B cell (primary cell): ENCODE measurements around the gene RFPL2. TPM values are rescaled to one million over a fixed set of nuclear protein-coding genes. Genes with fewer than 3 reads are reported as not detected.

Experiments
- ATAC-seq: fragments of 200-7000 bp; cut with Tn5 transposase; one replicate; pipeline ENCODE4 v1.10.0; 2021; ENCODE audit warnings: low read depth, mild to moderate bottlenecking, moderate number of reproducible peaks, moderate library complexity
- CTCF ChIA-PET: fragments of 350-600 bp; sonication (Branson Sonifier 250); formaldehyde crosslinking; loops from one replicate; lab custom pipeline; 2021; ENCODE audit warnings: antibody characterized with exemption, inconsistent platforms; lab: Charles Lee
- POLR2A ChIA-PET: fragments of 350-600 bp; sonication (Branson Sonifier 250); formaldehyde crosslinking; loops from one replicate; lab custom pipeline; 2021; ENCODE audit warnings: antibody characterized with exemption; lab: Charles Lee
- DNase-seq: peaks from one replicate; pipeline ENCODE4 v3.0.0; 2013
- H2AFZ ChIP-seq: 2 replicates; pipeline ENCODE4 v1.6.1; 2012; ENCODE audit warnings: mild to moderate bottlenecking, low read depth, low read length; ENCODE audit not compliant: insufficient read depth, poor library complexity, severe bottlenecking
- H3K27ac ChIP-seq, 2 donors: 1 replicate in 1 of 2; 2 replicates in 1 of 2; pipeline ENCODE4 v1.5.1; 2012 to 2013; ENCODE audit warnings: low read length in 2 of 2, mild to moderate bottlenecking in 2 of 2, moderate library complexity in 1 of 2
- H3K27me3 ChIP-seq, 4 experiments: fragments of 200-600 bp in 1 of 4; sonication (generic) in 1 of 4; replicated peaks in 1 of 4; 1 replicate in 2 of 4; 2 replicates in 2 of 4; pipeline versions ENCODE4 v1.6.1 to v1.7.0; 2013 to 2016; ENCODE audit warnings: low read length in 3 of 4, mild to moderate bottlenecking in 2 of 4, mixed read lengths in 1 of 4, moderate library complexity in 1 of 4; ENCODE audit not compliant: insufficient read depth in 4 of 4, control insufficient read depth in 3 of 4; ENCODE audit errors: control extremely low read depth in 1 of 4
- H3K36me3 ChIP-seq, 2 experiments: replicated peaks in 1 of 2; 1 replicate in 1 of 2; 2 replicates in 1 of 2; pipeline versions ENCODE4 v1.6.1 to v1.7.1; 2013; ENCODE audit warnings: low read length in 1 of 2; ENCODE audit not compliant: insufficient read depth in 2 of 2, control insufficient read depth in 1 of 2; ENCODE audit errors: control extremely low read depth in 1 of 2, extremely low read depth in 1 of 2
- H3K4me1 ChIP-seq, 2 donors: fragments of 200-600 bp in 1 of 2; sonication (generic) in 1 of 2; 1 replicate in 1 of 2; 2 replicates in 1 of 2; pipeline versions ENCODE4 v1.5.1 to v1.6.1; 2013 to 2017; ENCODE audit warnings: low read length in 2 of 2; ENCODE audit not compliant: control insufficient read depth in 2 of 2, insufficient read depth in 2 of 2
- H3K4me2 ChIP-seq: replicated peaks from 2 replicates; pipeline ENCODE3; 2012; ENCODE audit warnings: mild to moderate bottlenecking, low read depth, low read length; ENCODE audit not compliant: poor library complexity, severe bottlenecking
- H3K4me3 ChIP-seq, 5 experiments: fragments of 200-600 bp in 1 of 5; sonication (generic) in 1 of 5; 1 replicate in 3 of 5; 2 replicates in 2 of 5; pipeline versions ENCODE4 v1.5.1 to v1.7.0; 2011 to 2016; ENCODE audit warnings: low read length in 4 of 5, mild to moderate bottlenecking in 4 of 5, low read depth in 2 of 5, control low read depth in 1 of 5, moderate library complexity in 1 of 5; ENCODE audit not compliant: insufficient read depth in 1 of 5; ENCODE audit errors: control extremely low read depth in 1 of 5, extremely low read depth in 1 of 5
- H3K79me2 ChIP-seq: fragments of 200-600 bp; sonication (generic); one replicate; pipeline ENCODE4 v1.6.0; 2016; ENCODE audit warnings: low read length; ENCODE audit not compliant: control insufficient read depth, insufficient read depth
- H3K9ac ChIP-seq: fragments of 200-600 bp; sonication (generic); 2 replicates; pipeline ENCODE4 v1.6.1; 2017; ENCODE audit warnings: mild to moderate bottlenecking, low read length, moderate library complexity
- H3K9me3 ChIP-seq, 3 donors: one replicate each; pipeline versions ENCODE4 v1.6.1 to v1.7.1; 2013; ENCODE audit warnings: low read length in 2 of 3; ENCODE audit not compliant: control insufficient read depth in 2 of 3, insufficient read depth in 1 of 3; ENCODE audit errors: control extremely low read depth in 1 of 3
- H4K20me1 ChIP-seq: 2 replicates; pipeline ENCODE4 v1.6.0; 2012; ENCODE audit warnings: mild to moderate bottlenecking, low read length; ENCODE audit not compliant: insufficient read depth, control insufficient read depth, poor library complexity, severe bottlenecking
- H3K27ac Mint-ChIP-seq: one replicate; pipeline ENCODE4 v1.8.0; 2021; ENCODE audit warnings: mixed read lengths
- H3K27me3 Mint-ChIP-seq: one replicate; pipeline ENCODE4 v1.8.0; 2021; ENCODE audit warnings: mixed read lengths
- H3K4me1 Mint-ChIP-seq: one replicate; pipeline ENCODE4 v1.8.0; 2021; ENCODE audit warnings: mixed read lengths
- H3K4me3 Mint-ChIP-seq: one replicate; pipeline ENCODE4 v1.8.0; 2021; ENCODE audit warnings: mixed read lengths
- H3K9me3 Mint-ChIP-seq: one replicate; pipeline ENCODE4 v1.8.0; 2022; ENCODE audit warnings: mixed read lengths; ENCODE audit not compliant: insufficient read depth
- CTCF ChIP-seq: fragments of 200-600 bp; IDR thresholded peaks from one replicate; pipeline ENCODE4 v1.8.0; 2022; ENCODE audit warnings: antibody characterized with exemption, mild to moderate bottlenecking
- EZH2 ChIP-seq: IDR thresholded peaks from 2 replicates; pipeline ENCODE4 v1.6.1; 2012; ENCODE audit warnings: borderline replicate concordance, low read depth, mild to moderate bottlenecking, moderate library complexity, low read length; ENCODE audit not compliant: insufficient read depth, poor library complexity, severe bottlenecking
- WGBS: methylation state at CpG from one replicate; pipeline ENCODE4 v1.1.5; 2013; ENCODE audit warnings: missing lambda C conversion rate; ENCODE audit not compliant: insufficient coverage; 5-methylcytosine and 5-hydroxymethylcytosine counted together
- intact Hi-C: fragments of 100-400 bp; cut with micrococcal nuclease; formaldehyde crosslinking; loops from one replicate; pipeline ENCODE4 v1.10.0; 2022
- polyA plus RNA-seq: library from polyadenylated mRNA; depleted of rRNA; stranded (reverse); fragments of >200 nt; gene quantifications from 2 replicates; pipeline ENCODE4 v1.2.3, GENCODE V29; 2012
- total RNA-seq, 2 donors: library from RNA; stranded (reverse); fragments of 120-200 nt in 1 of 2; gene quantifications; 1 replicate in 1 of 2; 2 replicates in 1 of 2; pipeline versions ENCODE4 v1.2.3 to v1.2.4, GENCODE V29; 2013 to 2022

The RFPL2 gene
- total and polyA plus RNA-seq, 2 donors (not counting 1 experiment from before 2014, with no cell fraction given): not detected

DNA sequence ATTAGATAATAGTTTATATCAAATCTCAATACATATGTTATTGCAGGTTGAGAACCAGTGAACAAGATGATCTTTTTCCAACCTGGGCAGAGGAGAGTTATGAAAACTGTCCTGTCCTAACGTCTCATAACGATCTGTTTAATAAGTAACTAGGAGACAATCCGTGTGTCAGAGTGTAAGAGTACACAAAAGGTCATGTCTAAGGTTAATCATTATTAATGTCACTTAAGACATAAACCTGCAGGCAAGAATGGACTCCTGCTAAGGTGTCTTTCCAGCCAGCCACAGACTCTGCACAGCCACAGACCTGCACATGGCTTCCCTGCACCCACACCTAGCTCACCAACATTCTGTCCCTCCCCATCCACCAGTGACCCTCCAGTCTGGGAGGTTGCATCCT, 40.2 kb upstream of the RFPL2 start:
- Histone ChIP-seq H3K27me3 (peaks cover 0 to 10% (median 3%) of the 10 kb centered on the region in 4 experiments), H3K79me2 (no peaks in the 10 kb centered on the region), H3K4me3 (no peak overlapping the region), H4K20me1 (no peaks in the 10 kb centered on the region), H3K9ac (no peak overlapping the region), H3K4me1 (no peaks in the 10 kb centered on the region), H3K9me3 (no peaks in the 10 kb centered on the region), H2AFZ (no peak overlapping the region), H3K27ac (no peak overlapping the region), H3K4me2 (no peak overlapping the region), H3K36me3 (no peaks in the 10 kb centered on the region)
- DNase-seq (no peak), ATAC-seq (no peak)
- no CpG with 5 or more reads among the region's 3 CpGs for WGBS
- intact Hi-C loops: no loop called here
- ChIA-PET POLR2A (no interaction called here), CTCF (interaction anchor here (0.5 kb wide), 1 partner anchor 83 kb away, joined by 5 read pairs; no protein-coding TSS in a partner anchor)
- H3K9me3 Mint-ChIP-seq: no peaks in the 10 kb centered on the region
- no peak overlapping the region for H3K4me3 Mint-ChIP-seq
- H3K27me3 Mint-ChIP-seq: peaks cover 37% of the 10 kb centered on the region
- TF ChIP-seq CTCF: no peak
- TF ChIP-seq EZH2: no peak
- no peak overlapping the region for H3K27ac Mint-ChIP-seq
- no peaks in the 10 kb centered on the region for H3K4me1 Mint-ChIP-seq

- ChIA-PET CTCF (interaction anchor here (0.5 kb wide), 1 partner anchor 83 kb away, joined by 5 read pairs; no protein-coding TSS in a partner anchor), POLR2A (no interaction called here)
- Histone ChIP-seq H3K4me3 (no peak overlapping the region), H3K27ac (no peak overlapping the region), H3K4me1 (no peaks in the 10 kb centered on the region), H3K9ac (no peak overlapping the region), H3K9me3 (no peaks in the 10 kb centered on the region), H3K36me3 (no peaks in the 10 kb centered on the region), H4K20me1 (no peaks in the 10 kb centered on the region), H3K27me3 (peaks cover 0 to 10% (median 3%) of the 10 kb centered on the region in 4 experiments), H3K79me2 (no peaks in the 10 kb centered on the region), H3K4me2 (no peak overlapping the region), H2AFZ (no peak overlapping the region)
- DNase-seq (no peak), ATAC-seq (no peak)
- intact Hi-C loops: no loop called here
- Mint-ChIP-seq H3K27ac (no peak overlapping the region), H3K27me3 (peaks cover 33% of the 10 kb centered on the region), H3K4me1 (no peaks in the 10 kb centered on the region), H3K4me3 (no peak overlapping the region), H3K9me3 (no peaks in the 10 kb centered on the region)
- TF ChIP-seq CTCF (no peak), EZH2 (no peak)
- WGBS: 83% methylated on average over 1 of the region's 1 CpG
These were observed 39.7 kb upstream of the RFPL2 start for GRCh38 chr22:32244547-32244946.
